Endothelial cell (in vitro differentiated cells): ENCODE measurements around the gene AXIN1. TPM values are rescaled to one million over a fixed set of nuclear protein-coding genes. Genes with fewer than 3 reads are reported as not detected.
A peak's percentile ranks its signal among the peaks of the same experiment; 100 is the strongest.

ENCODE experiments used
- DNase-seq: peaks from one replicate; pipeline ENCODE4 v3.0.0; 2021; ENCODE audit warnings: low spot score
- H3K27ac Mint-ChIP-seq: one replicate; pipeline ENCODE4 v1.8.0; 2021; ENCODE audit warnings: mixed read lengths, inconsistent platforms; ENCODE audit not compliant: unreplicated experiment
- H3K27me3 Mint-ChIP-seq: one replicate; pipeline ENCODE4 v1.8.0; 2021; ENCODE audit warnings: mild to moderate bottlenecking, moderate library complexity, mixed read lengths, inconsistent platforms; ENCODE audit not compliant: unreplicated experiment
- H3K36me3 Mint-ChIP-seq: one replicate; pipeline ENCODE4 v1.8.0; 2021; ENCODE audit warnings: mild to moderate bottlenecking, low read depth, mixed read lengths, inconsistent platforms; ENCODE audit not compliant: unreplicated experiment
- H3K4me1 Mint-ChIP-seq: one replicate; pipeline ENCODE4 v1.8.0; 2021; ENCODE audit warnings: mild to moderate bottlenecking, mixed read lengths, inconsistent platforms; ENCODE audit not compliant: unreplicated experiment
- H3K4me3 Mint-ChIP-seq: one replicate; pipeline ENCODE4 v1.8.0; 2021; ENCODE audit warnings: mild to moderate bottlenecking, mixed read lengths, inconsistent platforms; ENCODE audit not compliant: unreplicated experiment
- H3K9me3 Mint-ChIP-seq: one replicate; pipeline ENCODE4 v1.8.0; 2021; ENCODE audit warnings: mixed read lengths, inconsistent platforms; ENCODE audit not compliant: unreplicated experiment
- CTCF ChIP-seq: fragments of 200-600 bp; sonication (generic); IDR thresholded peaks from one replicate; pipeline ENCODE4 v1.5.0; 2021; ENCODE audit warnings: antibody characterized with exemption; ENCODE audit not compliant: unreplicated experiment
- total RNA-seq: library from RNA; stranded (reverse); fragmentation: NEBNext Ultra II Directional; extraction: Animal tissue kit (Norgen Biotek cat#: 25700); gene quantifications from one replicate; pipeline ENCODE4 v1.2.1, GENCODE V29; 2021; ENCODE audit not compliant: unreplicated experiment

Gene AXIN1
- total RNA-seq, 1 donor from 2014 or later = 17.5 TPM

DNA sequence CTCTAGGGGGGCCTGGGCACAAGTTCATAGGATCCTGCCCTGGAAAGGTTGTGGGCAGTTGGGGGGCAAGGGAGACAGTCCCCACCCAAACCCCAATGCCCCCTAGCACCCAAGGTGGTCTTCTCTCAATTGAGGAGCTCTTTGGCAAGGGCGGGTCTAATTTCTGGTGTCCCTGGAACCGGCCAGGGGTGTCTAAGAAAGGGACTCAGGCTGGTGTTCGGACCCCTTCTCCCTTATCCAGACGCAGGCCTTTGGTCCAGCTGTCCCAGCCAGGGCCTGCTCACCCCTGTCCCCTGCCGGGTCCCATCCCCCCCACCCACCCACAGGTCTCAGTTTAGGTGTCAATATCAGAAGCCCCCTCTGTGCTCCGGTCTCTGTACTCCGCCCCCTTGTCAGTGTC lies 73.0 kb downstream of the AXIN1 start:
- H3K36me3 Mint-ChIP-seq = no peaks in the 10 kb centered on the region
- no peak overlapping the region for H3K27ac Mint-ChIP-seq
- H3K27me3 Mint-ChIP-seq = peaks cover 9% of the 10 kb centered on the region
- H3K4me1 Mint-ChIP-seq = no peaks in the 10 kb centered on the region
- H3K9me3 Mint-ChIP-seq = no peaks in the 10 kb centered on the region
- H3K4me3 Mint-ChIP-seq = no peak overlapping the region
- TF ChIP-seq CTCF = no peak
- no peak for DNase-seq

- Mint-ChIP-seq H3K4me1 (no peaks in the 10 kb centered on the region), H3K27me3 (peaks cover 9% of the 10 kb centered on the region), H3K9me3 (no peaks in the 10 kb centered on the region), H3K27ac (no peak overlapping the region), H3K36me3 (no peaks in the 10 kb centered on the region), H3K4me3 (no peak overlapping the region)
- TF ChIP-seq CTCF = no peak
- no peak for DNase-seq
These were observed 73.6 kb downstream of the AXIN1 start for GRCh38 chr16:278863-279366.

- Mint-ChIP-seq H3K27me3 (peaks cover 14% of the 10 kb centered on the region), H3K27ac (no peak overlapping the region)
These were observed 76.0 kb downstream of the AXIN1 start for GRCh38 chr16:276426-277077.

DNA sequence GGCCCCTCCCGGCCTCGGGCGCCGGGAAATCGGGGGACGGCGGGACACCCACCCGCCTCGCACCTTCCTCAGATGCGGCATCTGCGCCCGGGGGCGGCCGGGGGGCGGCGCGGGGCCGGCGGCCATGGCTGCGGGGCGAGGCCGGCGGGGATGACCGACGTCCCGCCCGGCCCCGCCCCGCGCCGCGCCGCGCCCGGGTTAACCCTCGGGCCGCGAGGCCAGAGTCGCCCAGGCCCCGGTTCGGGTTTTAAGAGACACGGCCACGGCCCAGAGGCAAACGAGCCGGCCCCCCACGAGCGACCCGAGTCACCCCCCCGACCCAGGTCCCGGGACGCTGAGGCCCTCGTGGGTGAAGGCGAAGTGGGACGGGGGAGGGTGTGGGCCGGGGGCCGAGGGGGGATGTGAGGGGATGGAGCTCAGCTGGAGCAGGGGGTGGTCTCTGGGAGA lies 76.7 kb downstream of the AXIN1 start, which contains the start of gene RGS11:
TSS of gene RGS11 (minus strand) at position 159 of the 447 bp plus-strand sequence. CDS start at position 126, 33 bp downstream.
- Mint-ChIP-seq H3K4me3 (peak within 1 kb of the TSS; percentile 51), H3K9me3 (no peaks in the 10 kb centered on the region), H3K27ac (no peak within 1 kb of the TSS), H3K4me1 (no peaks in the 10 kb centered on the region), H3K27me3 (peaks cover 14% of the 10 kb centered on the region), H3K36me3 (peaks cover 4% of the 10 kb centered on the region)
- no peak for DNase-seq
- TF ChIP-seq CTCF = no peak

More at GRCh38 chr16:276426-277077, 76.0 kb downstream of the AXIN1 start:
- Mint-ChIP-seq H3K4me1 (no peaks in the 10 kb centered on the region), H3K36me3 (peaks cover 4% of the 10 kb centered on the region), H3K9me3 (no peaks in the 10 kb centered on the region), H3K4me3 (peak overlapping the region; percentile 51)
- DNase-seq = no peak
- no peak for TF ChIP-seq CTCF

GRCh38 chr16:275041-275641 lies 77.4 kb downstream of the AXIN1 start:
- no peak for DNase-seq
- TF ChIP-seq CTCF = no peak
- Mint-ChIP-seq H3K4me1 (no peaks in the 10 kb centered on the region), H3K27me3 (peaks cover 14% of the 10 kb centered on the region), H3K4me3 (no peak overlapping the region), H3K27ac (no peak overlapping the region), H3K9me3 (no peaks in the 10 kb centered on the region), H3K36me3 (peaks cover 4% of the 10 kb centered on the region)
